HG02571 (cell line): ENCODE results near the gene EIF4A2.

ENCODE experiments used
- ATAC-seq: cut with Tn5 transposase; IDR thresholded peaks from one replicate; pipeline ENCODE4 v1.9.1; 2021; ENCODE audit warnings: mild to moderate bottlenecking, moderate library complexity; ENCODE audit not compliant: unreplicated experiment

Gene EIF4A2

DNA sequence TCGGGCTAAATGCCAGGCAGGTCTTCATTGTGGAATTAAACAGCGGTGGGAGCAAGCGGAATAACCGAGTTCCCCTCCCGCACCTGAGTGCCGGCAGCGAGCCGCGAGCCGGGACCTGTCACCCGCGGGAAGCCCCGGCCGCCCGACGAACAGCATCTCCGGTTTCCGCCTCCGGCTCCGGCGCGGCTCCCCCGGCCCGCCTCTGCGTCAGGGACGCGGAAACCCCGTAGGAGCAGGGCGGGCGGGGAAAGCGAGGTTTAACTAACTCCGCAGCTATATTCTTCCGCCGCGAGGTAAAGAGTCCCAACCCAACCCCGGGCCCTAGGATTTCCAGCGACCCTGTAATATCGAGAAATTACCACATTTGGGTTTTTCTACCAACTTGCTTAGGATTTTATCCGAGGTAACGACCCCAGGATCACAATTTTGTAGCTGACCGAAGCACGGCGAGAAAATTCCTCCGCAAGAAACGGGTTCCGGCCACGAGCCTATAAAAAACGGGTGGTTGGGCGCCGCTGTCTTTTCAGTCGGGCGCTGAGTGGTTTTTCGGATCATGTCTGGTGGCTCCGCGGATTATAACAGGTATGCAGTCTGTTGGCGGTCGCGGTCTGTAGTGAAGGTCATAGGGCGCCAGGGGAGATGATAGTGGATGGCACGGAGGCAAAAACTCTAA is at the start of gene EIF4A2:
Gene EIF4A2, plus strand, starts transcription at position 520 of the 673 bp plus-strand sequence. Its CDS starts 34 bp downstream, at position 554.
- ATAC-seq = peak; percentile 58

GRCh38 chr3:186742618-186743380 is 40.6 kb upstream of the EIF4A2 start:
- ATAC-seq = no peak

- no peak for ATAC-seq
Observed at GRCh38 chr3:186743666-186744065, 39.7 kb upstream of the EIF4A2 start.

DNA sequence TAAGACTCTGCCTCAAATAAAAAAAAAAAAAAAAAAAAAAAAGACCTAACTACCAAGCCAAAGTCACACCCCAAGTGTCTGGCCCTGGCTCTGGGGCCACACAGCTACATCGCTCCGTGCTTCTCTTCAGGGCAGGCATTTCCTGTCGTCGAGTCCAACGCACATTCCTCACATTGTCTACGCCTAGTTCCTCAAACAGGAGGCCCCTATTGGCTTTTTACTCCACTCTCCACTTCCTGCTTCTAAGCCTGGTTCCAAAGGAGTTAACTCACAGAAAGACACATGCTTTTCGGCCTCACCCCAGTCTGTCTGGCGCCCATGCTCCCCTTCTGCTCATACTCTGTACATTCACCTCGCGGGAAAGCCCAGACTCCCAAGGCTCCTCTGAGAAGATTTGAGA is 37.4 kb upstream of the EIF4A2 start:
- no peak for ATAC-seq

DNA sequence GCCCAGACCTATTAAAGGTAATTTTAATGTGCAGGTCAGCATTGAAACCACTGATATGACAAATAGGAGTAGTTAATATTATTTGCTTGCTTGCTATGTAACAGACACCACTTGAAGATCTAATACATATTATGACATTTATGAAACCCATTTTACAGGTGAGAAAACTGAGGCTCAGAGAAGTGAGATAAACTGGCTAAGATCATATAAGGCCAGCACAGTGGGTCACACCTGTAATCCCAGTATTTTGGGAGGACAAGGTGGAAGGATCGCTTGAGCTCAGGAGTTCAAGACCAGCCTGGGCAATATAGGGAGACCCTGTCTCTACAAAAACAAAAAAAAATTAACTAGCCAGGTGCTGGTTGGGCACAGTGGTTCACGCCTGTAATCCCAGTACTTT is 33.1 kb upstream of the EIF4A2 start:
- no peak for ATAC-seq

GRCh38 chr3:186751480-186751879 is 31.9 kb upstream of the EIF4A2 start:
- ATAC-seq = no peak

GRCh38 chr3:186754006-186754405 is 29.4 kb upstream of the EIF4A2 start:
- ATAC-seq = no peak

GRCh38 chr3:186754871-186755270 is 28.5 kb upstream of the EIF4A2 start:
- no peak for ATAC-seq

DNA sequence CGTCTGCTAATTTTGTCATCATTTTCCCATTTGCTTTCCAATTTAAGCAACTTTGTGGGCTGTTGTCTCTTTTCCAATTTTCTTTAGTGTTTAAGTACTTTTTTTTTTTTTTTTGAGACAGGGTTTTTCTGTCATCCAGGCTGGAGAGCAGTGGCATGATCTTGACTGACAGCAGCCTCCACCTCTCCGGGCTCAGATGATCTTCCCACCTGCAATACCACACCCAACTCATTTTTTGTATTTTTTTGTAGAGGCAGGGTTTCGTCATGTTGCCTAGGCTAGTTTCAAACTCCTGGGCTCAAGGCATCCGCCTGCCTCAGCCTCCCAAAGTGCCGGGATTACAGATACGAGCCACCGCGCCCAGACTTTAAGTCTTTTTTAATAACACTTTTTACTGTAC is 26.2 kb upstream of the EIF4A2 start:
- ATAC-seq = no peak

GRCh38 chr3:186757686-186758220 is 25.6 kb upstream of the EIF4A2 start:
- ATAC-seq = no peak

- no peak for ATAC-seq
Observed at GRCh38 chr3:186759231-186759930, 24.0 kb upstream of the EIF4A2 start.

DNA sequence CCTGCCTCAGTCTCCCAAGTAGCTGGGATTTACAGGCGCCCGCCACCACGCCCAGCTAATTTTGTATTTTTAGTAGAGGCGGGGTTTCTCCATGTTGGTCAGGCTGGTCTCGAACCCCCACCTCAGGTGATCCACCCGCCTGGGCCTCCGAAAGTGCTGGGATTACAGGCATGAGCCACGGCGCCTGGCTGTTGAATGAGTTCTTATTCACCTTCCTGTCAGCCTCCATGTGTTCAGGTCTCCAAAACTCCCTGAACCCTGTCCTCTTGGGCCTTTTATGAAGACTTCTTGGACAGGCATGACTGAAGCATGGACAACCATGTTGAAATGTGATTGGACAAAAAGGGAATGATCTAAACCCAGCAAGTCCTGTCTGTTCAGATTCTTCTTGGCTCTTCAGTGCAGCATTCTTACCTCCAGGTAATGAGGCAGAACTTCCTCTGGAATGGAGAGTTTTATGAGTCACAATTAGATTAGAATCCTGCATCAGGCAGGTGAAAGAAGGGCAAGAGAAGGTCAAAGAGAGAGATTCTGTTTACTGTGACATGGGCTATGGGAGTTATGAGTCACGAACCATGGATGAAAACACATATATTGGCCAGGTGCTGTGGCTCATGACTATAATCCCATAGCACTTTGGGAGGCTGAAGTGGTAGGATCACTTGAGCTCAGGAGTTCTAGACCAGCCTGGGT is 23.1 kb upstream of the EIF4A2 start:
- no peak for ATAC-seq

- ATAC-seq = no peak
Observed at GRCh38 chr3:186760897-186761447, 22.4 kb upstream of the EIF4A2 start.

GRCh38 chr3:186772281-186772694 is 11.1 kb upstream of the EIF4A2 start:
- peak; percentile 34 for ATAC-seq

GRCh38 chr3:186772701-186773417 is 10.5 kb upstream of the EIF4A2 start:
- ATAC-seq = peak; percentile 92

DNA sequence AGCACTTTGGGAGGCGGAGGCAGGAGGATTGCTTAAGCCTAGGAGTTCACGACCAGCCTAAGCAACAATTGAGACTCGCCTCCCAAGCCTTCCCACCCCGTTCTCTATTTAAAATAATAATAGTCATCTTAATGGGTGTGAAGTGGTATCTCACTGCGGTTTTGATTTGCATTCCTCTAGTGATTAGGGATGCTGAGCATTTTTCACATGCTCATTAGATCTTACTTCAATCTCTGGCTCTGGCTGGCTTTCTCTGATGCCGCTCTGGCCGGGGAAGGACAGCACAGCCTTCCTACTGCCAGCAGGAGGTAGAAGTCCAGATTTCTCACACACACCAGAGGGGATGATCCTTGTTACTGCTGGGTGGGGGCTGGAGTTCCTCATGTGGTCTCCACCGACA is 7.4 kb upstream of the EIF4A2 start:
- no peak for ATAC-seq

GRCh38 chr3:186779204-186779603 is 4.2 kb upstream of the EIF4A2 start:
- ATAC-seq = no peak

DNA sequence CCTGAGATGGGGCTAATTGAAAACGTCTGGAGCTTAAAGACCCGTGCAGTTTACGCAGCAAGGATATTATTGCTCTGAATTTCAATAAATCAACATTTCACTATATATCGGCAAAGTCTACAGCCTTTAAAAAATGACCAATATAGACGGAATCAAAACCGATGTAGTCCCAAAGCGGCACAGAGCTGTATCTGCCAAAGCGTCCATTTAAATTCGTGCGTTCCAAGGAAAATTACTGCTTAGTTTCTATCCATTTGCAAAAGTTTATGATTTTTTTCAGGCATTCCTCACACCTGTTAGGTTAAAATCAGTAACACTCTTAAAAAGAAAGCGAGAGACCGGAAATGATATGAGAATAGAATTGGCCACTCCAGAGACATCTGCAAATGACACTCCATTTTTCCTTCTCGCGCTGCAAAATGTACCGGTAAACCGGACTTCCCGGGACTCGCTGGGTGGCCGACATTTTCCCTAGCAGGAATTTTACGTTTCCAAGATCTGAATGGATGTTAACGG is 777 bp upstream of the EIF4A2 start:
- ATAC-seq = no peak

GRCh38 chr3:186783731-186784515 is 546 bp downstream of the EIF4A2 start:
- ATAC-seq = peak; percentile 54
